GM10248 (cell line): ENCODE data around the gene TLE1.

ENCODE experiments used
- CTCF ChIA-PET: fragments of 300-600 bp; sonication (Branson Sonifier 250); formaldehyde crosslinking; extraction: SDS; loops from one replicate; lab custom pipeline; 2021; ENCODE audit warnings: antibody characterized with exemption; lab: Yijun Ruan, JAX
- POLR2A ChIA-PET: fragments of 350-650 bp; sonication (Branson Sonifier 250); formaldehyde crosslinking; extraction: SDS; loops from one replicate; lab custom pipeline; 2020; ENCODE audit warnings: antibody characterized with exemption; lab: Yijun Ruan, JAX
- DNase-seq: peaks from one replicate; pipeline ENCODE4 v3.0.0; 2012; ENCODE audit errors: extremely low spot score
- CTCF ChIP-seq: IDR thresholded peaks from 2 replicates; pipeline ENCODE4 v1.5.1; 2012; ENCODE audit warnings: mild to moderate bottlenecking, low read depth; ENCODE audit errors: extremely low read depth, missing control alignments, control extremely low read depth

Gene TLE1

GRCh38 chr9:81633952-81634854 is 55.1 kb downstream of the TLE1 start:
- POLR2A ChIA-PET: no interaction called here
- TF ChIP-seq CTCF: no peak
- DNase-seq: no peak
- CTCF ChIA-PET: no interaction called here

- DNase-seq: no peak
- ChIA-PET CTCF (interaction anchor here (1.1 to 1.6 kb wide), 2 partner anchors 11 to 21 kb away, joined by 3 read pairs; no protein-coding TSS in a partner anchor), POLR2A (no interaction called here)
- TF ChIP-seq CTCF: no peak
Observed at GRCh38 chr9:81632599-81632998, 56.7 kb downstream of the TLE1 start.

- ChIA-PET POLR2A (no interaction called here), CTCF (interaction anchor here (1.6 kb wide), 1 partner anchor 22 kb away, joined by 3 read pairs; no protein-coding TSS in a partner anchor)
- DNase-seq: no peak
- no peak for TF ChIP-seq CTCF
Observed at GRCh38 chr9:81631218-81631745, 58.1 kb downstream of the TLE1 start.

- no peak for DNase-seq
- CTCF ChIA-PET: no interaction called here
- POLR2A ChIA-PET: no interaction called here
- no peak for TF ChIP-seq CTCF
Observed at GRCh38 chr9:81629440-81629839, 59.9 kb downstream of the TLE1 start.

GRCh38 chr9:81628897-81629296 is 60.5 kb downstream of the TLE1 start:
- ChIA-PET POLR2A (no interaction called here), CTCF (no interaction called here)
- no peak for TF ChIP-seq CTCF
- no peak for DNase-seq

- ChIA-PET CTCF (no interaction called here), POLR2A (no interaction called here)
- no peak for DNase-seq
- no peak for TF ChIP-seq CTCF
Observed at GRCh38 chr9:81627481-81627880, 61.9 kb downstream of the TLE1 start.
